Panc1 (cell line): ENCODE results near the gene SPECC1. TPM values are rescaled to one million over a fixed set of nuclear protein-coding genes. Genes with fewer than 3 reads are reported as not detected.

Experiments
- ATAC-seq: fragments of 200-7000 bp; cut with Tn5 transposase; 2 replicates; pipeline ENCODE4 v1.9.1; 2020; ENCODE audit warnings: mild to moderate bottlenecking, moderate library complexity
- BruUV-seq: library from RNA; stranded (reverse); fragments of 400-500 nt; replicated peaks from 2 replicates; lab custom pipeline; 2021; lab: Mats Ljungman, UMichigan
- CTCF ChIA-PET: fragments of 300-600 bp; sonication (Branson Sonifier 250); formaldehyde crosslinking; loops from one replicate; lab custom pipeline; 2022; ENCODE audit warnings: antibody characterized with exemption; lab: Charles Lee
- POLR2A ChIA-PET: fragments of 300-600 bp; sonication (Branson Sonifier 250); formaldehyde crosslinking; loops from one replicate; lab custom pipeline; 2022; ENCODE audit warnings: antibody characterized with exemption; lab: Charles Lee
- DNase-seq: peaks from one replicate; pipeline ENCODE4 v3.0.0-alpha.2; 2010; ENCODE audit warnings: low read depth, low spot score
- H3K27ac ChIP-seq: 2 replicates; pipeline ENCODE4 v1.5.1; 2011; ENCODE audit warnings: mild to moderate bottlenecking, low read length, inconsistent platforms
- H3K27me3 ChIP-seq: fragments of 200-500 bp; sonication (Bioruptor generic); 2 replicates; pipeline ENCODE4 v1.6.0; 2014; ENCODE audit warnings: low read length, inconsistent platforms; ENCODE audit not compliant: control insufficient read depth, insufficient read depth
- H3K36me3 ChIP-seq: fragments of 200-500 bp; sonication (Bioruptor generic); 2 replicates; pipeline ENCODE4 v1.5.1; 2014; ENCODE audit warnings: inconsistent platforms, mild to moderate bottlenecking, low read length, moderate library complexity; ENCODE audit not compliant: control insufficient read depth, insufficient read depth
- H3K4me1 ChIP-seq: 2 replicates; pipeline ENCODE4 v1.5.1; 2011; ENCODE audit warnings: inconsistent platforms, mild to moderate bottlenecking, low read length, moderate library complexity; ENCODE audit not compliant: control insufficient read depth, insufficient read depth
- H3K4me3 ChIP-seq, 2 experiments: 2 replicates each; pipeline ENCODE4 v1.5.1; 2011 to 2012; ENCODE audit warnings: low read depth in 2 of 2, low read length in 2 of 2, mild to moderate bottlenecking in 2 of 2, inconsistent platforms in 1 of 2, moderate library complexity in 1 of 2
- H3K9me3 ChIP-seq: fragments of 200-500 bp; sonication (Bioruptor generic); 2 replicates; pipeline ENCODE4 v1.5.1; 2014; ENCODE audit warnings: low read depth, mild to moderate bottlenecking, inconsistent platforms, low read length, moderate library complexity; ENCODE audit not compliant: control insufficient read depth, insufficient read depth
- POLR2AphosphoS5 ChIP-seq: IDR thresholded peaks from 2 replicates; pipeline ENCODE4 v1.6.1; 2012; ENCODE audit warnings: mild to moderate bottlenecking, low read depth, low read length, moderate library complexity
- SIN3A ChIP-seq: IDR thresholded peaks from 2 replicates; pipeline ENCODE4 v1.6.1; 2012; ENCODE audit warnings: low read depth, mild to moderate bottlenecking, low read length, moderate library complexity, borderline replicate concordance; ENCODE audit not compliant: insufficient read depth
- TCF7L2 ChIP-seq: IDR thresholded peaks from 2 replicates; pipeline ENCODE4 v1.6.1; 2011; ENCODE audit warnings: mild to moderate bottlenecking, low read depth, low read length, inconsistent platforms
- in situ Hi-C: cut with HindIII; loops from 2 replicates; pipeline ENCODE4 v1.10.0; 2016; ENCODE audit warnings: low sequenced_read_pairs, low pct_unique_long_range_greater_than_20kb
- intact Hi-C: fragments of 100-400 bp; cut with micrococcal nuclease; formaldehyde crosslinking; loops from one replicate; pipeline ENCODE4 v1.10.0; 2022; ENCODE audit not compliant: unreplicated experiment
- total RNA-seq: library from RNA; stranded (reverse); gene quantifications from one replicate; pipeline ENCODE4 v1.2.1, GENCODE V29; 2021; ENCODE audit not compliant: unreplicated experiment
- TF ChIP-seq, protein P1 (sequence below), 2 experiments: IDR thresholded peaks; 2 replicates each; pipeline ENCODE4 v1.6.1; 2011 to 2012; ENCODE audit warnings: low read depth in 2 of 2, control low read depth in 1 of 2, low read length in 1 of 2, mild to moderate bottlenecking in 1 of 2, moderate library complexity in 1 of 2; ENCODE audit not compliant: insufficient read depth in 1 of 2

The SPECC1 gene
- total RNA-seq, 1 experiment from 2014 or later: 80.8 TPM

DNA sequence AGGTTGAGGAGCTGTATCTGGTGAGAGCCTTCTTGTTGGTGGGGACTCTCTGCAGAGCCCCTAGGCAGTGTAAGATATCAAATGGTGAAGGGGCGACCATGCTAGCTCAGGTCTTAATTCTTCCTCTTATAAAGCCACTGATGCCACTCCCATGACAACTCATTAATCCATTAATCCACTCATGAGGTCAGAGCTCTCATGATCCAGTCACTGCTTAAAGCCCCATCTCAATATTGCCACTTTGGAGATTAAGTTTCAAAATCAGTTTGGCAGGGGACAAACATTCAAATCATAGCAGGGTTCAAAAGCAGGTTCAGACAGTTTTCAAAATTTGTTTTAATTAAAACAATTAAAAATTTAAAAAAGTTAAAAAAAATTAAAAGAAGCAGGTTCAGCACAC lies 13.1 kb upstream of the SPECC1 start:
- ChIA-PET CTCF (no interaction called here), POLR2A (no interaction called here)
- intact Hi-C loops (loop anchor here (10.0 kb wide), 1 partner anchor 329 kb away; no protein-coding TSS in a partner anchor), in situ Hi-C loops (no loop called here)
- Histone ChIP-seq H3K4me1 (no peaks in the 10 kb centered on the region; the same call in 1 of the 2 replicates), H3K27me3 (no peaks in the 10 kb centered on the region), H3K9me3 (no peaks in the 10 kb centered on the region), H3K4me3 (no peak overlapping the region), H3K27ac (no peak overlapping the region), H3K36me3 (no peaks in the 10 kb centered on the region)
- DNase-seq (no peak), ATAC-seq (no peak)
- no TSS peak for BruUV-seq
- TF ChIP-seq POLR2AphosphoS5 (no peak), TCF7L2 (no peak), SIN3A (no peak)
- TF ChIP-seq, protein P1, sequence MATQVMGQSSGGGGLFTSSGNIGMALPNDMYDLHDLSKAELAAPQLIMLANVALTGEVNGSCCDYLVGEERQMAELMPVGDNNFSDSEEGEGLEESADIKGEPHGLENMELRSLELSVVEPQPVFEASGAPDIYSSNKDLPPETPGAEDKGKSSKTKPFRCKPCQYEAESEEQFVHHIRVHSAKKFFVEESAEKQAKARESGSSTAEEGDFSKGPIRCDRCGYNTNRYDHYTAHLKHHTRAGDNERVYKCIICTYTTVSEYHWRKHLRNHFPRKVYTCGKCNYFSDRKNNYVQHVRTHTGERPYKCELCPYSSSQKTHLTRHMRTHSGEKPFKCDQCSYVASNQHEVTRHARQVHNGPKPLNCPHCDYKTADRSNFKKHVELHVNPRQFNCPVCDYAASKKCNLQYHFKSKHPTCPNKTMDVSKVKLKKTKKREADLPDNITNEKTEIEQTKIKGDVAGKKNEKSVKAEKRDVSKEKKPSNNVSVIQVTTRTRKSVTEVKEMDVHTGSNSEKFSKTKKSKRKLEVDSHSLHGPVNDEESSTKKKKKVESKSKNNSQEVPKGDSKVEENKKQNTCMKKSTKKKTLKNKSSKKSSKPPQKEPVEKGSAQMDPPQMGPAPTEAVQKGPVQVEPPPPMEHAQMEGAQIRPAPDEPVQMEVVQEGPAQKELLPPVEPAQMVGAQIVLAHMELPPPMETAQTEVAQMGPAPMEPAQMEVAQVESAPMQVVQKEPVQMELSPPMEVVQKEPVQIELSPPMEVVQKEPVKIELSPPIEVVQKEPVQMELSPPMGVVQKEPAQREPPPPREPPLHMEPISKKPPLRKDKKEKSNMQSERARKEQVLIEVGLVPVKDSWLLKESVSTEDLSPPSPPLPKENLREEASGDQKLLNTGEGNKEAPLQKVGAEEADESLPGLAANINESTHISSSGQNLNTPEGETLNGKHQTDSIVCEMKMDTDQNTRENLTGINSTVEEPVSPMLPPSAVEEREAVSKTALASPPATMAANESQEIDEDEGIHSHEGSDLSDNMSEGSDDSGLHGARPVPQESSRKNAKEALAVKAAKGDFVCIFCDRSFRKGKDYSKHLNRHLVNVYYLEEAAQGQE (IDR thresholded peaks at IDR 0.05; ENCODE audit: insufficient read depth in 1 of 2, low read depth in 2 of 2, low read length in 1 of 2): no peak

DNA sequence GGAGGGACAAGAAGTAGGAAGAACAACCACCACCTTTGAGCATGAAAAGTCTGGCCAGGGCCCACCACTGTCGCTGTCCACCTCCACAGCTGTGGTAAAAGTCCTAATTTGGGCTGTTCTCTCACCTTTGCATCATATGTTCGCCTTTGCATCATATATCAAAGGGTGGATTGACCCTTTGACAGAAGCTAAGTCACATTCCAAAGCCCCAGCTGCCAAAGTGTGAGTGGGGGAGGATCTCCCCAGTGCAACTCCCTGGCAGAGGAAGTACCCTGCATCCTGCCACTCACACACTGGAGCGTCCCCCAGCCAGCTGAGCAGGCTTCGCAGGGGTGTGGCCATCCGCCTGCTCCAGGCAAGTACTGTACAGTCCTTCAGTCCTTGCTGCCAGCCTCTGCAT lies 12.7 kb upstream of the SPECC1 start:
- in situ Hi-C loops: no loop called here
- POLR2A ChIA-PET: no interaction called here
- BruUV-seq: no TSS peak
- DNase-seq (no peak), ATAC-seq (no peak)
- Histone ChIP-seq H3K36me3 (no peaks in the 10 kb centered on the region), H3K9me3 (no peaks in the 10 kb centered on the region), H3K4me1 (no peaks in the 10 kb centered on the region; the same call in 1 of the 2 replicates), H3K4me3 (no peak overlapping the region), H3K27ac (no peak overlapping the region), H3K27me3 (no peaks in the 10 kb centered on the region)
- CTCF ChIA-PET: no interaction called here
- TF ChIP-seq SIN3A (no peak), TCF7L2 (no peak)
- TF ChIP-seq, protein P1 (IDR thresholded peaks at IDR 0.05; ENCODE audit: insufficient read depth in 1 of 2, low read depth in 2 of 2, low read length in 1 of 2): 0 out of 4 replicates have a peak, but pooled peaks have one; percentile 21 to 24
- intact Hi-C loops: loop anchor here (10.0 kb wide), 1 partner anchor 328 kb away; no protein-coding TSS in a partner anchor
